Lower leg skin (tissue), 4 donors: ENCODE measurements around the gene NRG3. TPM values are rescaled to one million over a fixed set of nuclear protein-coding genes. Genes with fewer than 3 reads are reported as not detected.

Source experiments
- DNase-seq, 2 donors: peaks; one replicate each; pipeline ENCODE4 v3.0.0-alpha.2; 2019; ENCODE audit warnings: low spot score in 2 of 2
- H3K4me3 ChIP-seq: fragments of 200-600 bp; sonication (generic); 2 replicates; pipeline ENCODE4 v1.5.1; 2017; ENCODE audit warnings: mild to moderate bottlenecking, low read depth; ENCODE audit not compliant: poor library complexity, severe bottlenecking
- CTCF ChIP-seq, 3 donors: fragments of 450-650 bp; IDR thresholded peaks; one replicate each; pipeline ENCODE4 v1.5.1; 2016; ENCODE audit warnings: antibody characterized with exemption in 3 of 3, mild to moderate bottlenecking in 3 of 3, moderate library complexity in 2 of 3
- POLR2A ChIP-seq, 2 donors: fragments of 450-650 bp; IDR thresholded peaks; one replicate each; pipeline ENCODE4 v1.6.1; 2016 to 2017; ENCODE audit warnings: antibody characterized with exemption in 2 of 2, mild to moderate bottlenecking in 1 of 2, moderate library complexity in 1 of 2
- WGBS, 2 donors: methylation state at CpG; one replicate each; pipeline ENCODE4 v1.1.5; 2018; 5-methylcytosine and 5-hydroxymethylcytosine counted together
- intact Hi-C: fragments of 100-400 bp; cut with DNase I; formaldehyde crosslinking; loops from one replicate; pipeline ENCODE4 v1.15.0; 2023; ENCODE audit warnings: low total_unique reads
- total RNA-seq, 4 donors: library from RNA; depleted of rRNA; stranded (reverse); fragments of >200 nt; gene quantifications; one replicate each; pipeline ENCODE4 v1.1.0, GENCODE V29; 2016

Gene NRG3
- total RNA-seq, 4 donors from 2014 or later, result 0.15 to 2.5 (median 0.50) TPM

DNA sequence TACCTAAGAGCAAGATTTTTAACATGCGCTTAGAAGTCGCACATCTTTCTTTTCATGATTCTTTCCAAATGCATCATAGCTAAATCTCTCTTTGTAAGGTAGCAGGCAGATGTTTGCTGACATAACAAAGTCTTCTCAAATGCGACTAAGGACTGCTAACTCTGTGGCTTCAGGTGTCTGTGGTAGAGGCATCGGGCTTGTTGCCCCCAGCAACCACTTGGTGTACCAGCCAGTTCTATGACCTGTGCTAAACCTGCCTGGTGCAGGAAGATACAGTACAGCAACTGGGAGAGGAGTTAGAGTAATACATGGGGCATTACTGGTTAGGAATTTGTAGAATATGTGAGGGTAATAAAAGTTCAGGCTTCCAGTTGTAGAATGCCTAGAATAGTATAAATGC is 654.1 kb downstream of the NRG3 start:
- WGBS, 2 donors, result 75% methylated on average over 4 of the region's 4 CpGs
- H3K4me3 ChIP-seq, result no peak overlapping the region
- no peak for DNase-seq
- intact Hi-C loops, result no loop called here
- TF ChIP-seq CTCF (IDR thresholded peaks at IDR 0.05) (no peak), POLR2A (IDR thresholded peaks at IDR 0.05) (no peak)

- H3K4me3 ChIP-seq, result no peak overlapping the region
- TF ChIP-seq POLR2A (IDR thresholded peaks at IDR 0.05), result no peak
- TF ChIP-seq CTCF (IDR thresholded peaks at IDR 0.05), result no peak
- intact Hi-C loops, result no loop called here
- 86 to 90% methylated on average over 3 of the region's 3 CpGs for WGBS, 2 donors
- DNase-seq, result no peak
Observed at GRCh38 chr10:82535457-82535856, 660.5 kb downstream of the NRG3 start.

DNA sequence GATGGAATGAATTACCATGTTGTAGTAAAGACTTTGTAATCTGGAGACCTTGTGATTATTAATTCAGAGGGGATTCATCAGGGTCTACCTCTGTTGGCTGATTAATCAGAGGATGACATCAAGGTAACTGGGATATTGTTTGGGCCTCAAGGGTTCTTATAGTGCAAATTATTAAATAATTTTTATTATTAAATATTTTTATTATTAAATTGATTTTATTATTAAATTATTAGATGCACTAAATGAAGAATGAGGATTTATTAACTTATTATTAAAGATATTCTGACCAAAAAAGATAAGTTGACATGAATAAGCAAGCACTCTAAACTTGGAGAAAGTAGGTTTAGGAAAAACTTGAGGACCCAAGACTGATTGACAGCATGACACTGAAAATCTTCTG is 661.7 kb downstream of the NRG3 start:
- TF ChIP-seq CTCF (IDR thresholded peaks at IDR 0.05) (no peak), POLR2A (IDR thresholded peaks at IDR 0.05) (no peak)
- intact Hi-C loops, result no loop called here
- no peak for DNase-seq
- H3K4me3 ChIP-seq, result no peak overlapping the region

DNA sequence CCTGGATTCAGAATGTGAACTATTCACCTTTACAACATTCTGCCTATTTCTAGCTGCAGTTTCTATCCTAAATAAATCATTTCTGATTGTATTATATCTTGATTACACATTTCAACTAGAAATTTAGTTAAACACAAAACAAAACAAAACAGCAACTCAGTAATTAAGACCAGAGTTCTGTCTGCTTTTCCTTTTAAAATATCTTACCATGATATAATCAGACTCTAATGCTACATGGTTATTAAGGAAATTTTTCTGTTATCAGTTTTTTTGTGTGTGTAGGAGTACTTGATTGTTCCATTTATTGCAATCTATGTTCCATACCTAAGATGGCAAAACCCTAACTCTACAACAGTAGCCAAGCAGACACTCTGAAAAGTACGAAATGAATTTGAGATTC is 663.3 kb downstream of the NRG3 start:
- intact Hi-C loops, result no loop called here
- no peak for DNase-seq
- H3K4me3 ChIP-seq, result no peak overlapping the region
- TF ChIP-seq POLR2A (IDR thresholded peaks at IDR 0.05), result no peak
- TF ChIP-seq CTCF (IDR thresholded peaks at IDR 0.05), result no peak
- 67 to 72% methylated on average over 1 of the region's 1 CpG for WGBS, 2 donors

DNA sequence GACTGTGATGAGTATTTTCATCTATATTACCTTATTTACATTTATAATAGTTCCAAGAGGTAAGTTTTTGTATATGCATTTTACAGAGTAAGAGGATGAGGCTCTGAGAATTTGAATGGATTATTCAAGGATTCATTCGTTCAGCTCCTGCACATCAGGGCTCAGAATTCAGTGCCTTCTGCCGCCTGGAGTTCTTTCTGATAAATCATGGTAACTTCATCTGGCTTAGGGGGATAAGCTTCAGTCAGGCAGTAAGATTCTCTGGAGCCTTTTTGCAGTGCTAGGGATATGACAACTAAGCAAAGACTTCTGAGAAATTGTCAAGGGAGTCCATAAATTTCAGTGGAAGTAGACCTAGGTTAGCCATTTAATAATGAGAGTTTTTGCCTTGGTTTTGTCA is 668.6 kb downstream of the NRG3 start:
- intact Hi-C loops, result no loop called here
- DNase-seq, result no peak
- H3K4me3 ChIP-seq, result no peak overlapping the region
- TF ChIP-seq POLR2A (IDR thresholded peaks at IDR 0.05) (no peak), CTCF (IDR thresholded peaks at IDR 0.05) (no peak)
- WGBS, 2 donors, result 74 to 81% methylated on average over 2 of the region's 2 CpGs

- no peak for DNase-seq
- TF ChIP-seq POLR2A (IDR thresholded peaks at IDR 0.05) (no peak), CTCF (IDR thresholded peaks at IDR 0.05) (no peak)
- intact Hi-C loops, result no loop called here
- WGBS, 2 donors, result 90 to 95% methylated on average over 1 of the region's 1 CpG
- H3K4me3 ChIP-seq, result no peak overlapping the region
Observed at GRCh38 chr10:82544377-82544776, 669.4 kb downstream of the NRG3 start.
